ENCODE results near the gene SDCBP2.

GRCh38 chr20:1305712-1306111, 23.2 kb downstream of the SDCBP2 start:
- TF ChIP-seq CTCF (IDR thresholded peaks at IDR 0.05) (no peak), EZH2 (IDR thresholded peaks at IDR 0.05; ENCODE audit: borderline replicate concordance, insufficient read depth, low read depth, low read length, poor library complexity, severe bottlenecking) (no peak)
